LNCAP (cell line): Measurements from ENCODE around the gene NHS.

Source experiments
- CTCF ChIP-seq: fragments of 450-650 bp; IDR thresholded peaks from 2 replicates; pipeline ENCODE4 v1.5.1; 2017; ENCODE audit warnings: mild to moderate bottlenecking

The NHS gene

GRCh38 chrX:17414839-17415238 lies 39.8 kb downstream of the NHS start:
- no peak for TF ChIP-seq CTCF

- no peak for TF ChIP-seq CTCF
Measured at GRCh38 chrX:17415242-17415810, 40.3 kb downstream of the NHS start.

- TF ChIP-seq CTCF, result no peak
Measured at GRCh38 chrX:17417372-17417771, 42.4 kb downstream of the NHS start.

- TF ChIP-seq CTCF, result no peak
Measured at GRCh38 chrX:17425136-17425535, 50.1 kb downstream of the NHS start.

GRCh38 chrX:17425551-17425950 lies 50.6 kb downstream of the NHS start:
- TF ChIP-seq CTCF, result no peak

- no peak for TF ChIP-seq CTCF
Measured at GRCh38 chrX:17431171-17431570, 56.2 kb downstream of the NHS start.

GRCh38 chrX:17432158-17432557 lies 57.2 kb downstream of the NHS start:
- TF ChIP-seq CTCF, result no peak

- TF ChIP-seq CTCF, result no peak
Measured at GRCh38 chrX:17433965-17434364, 59.0 kb downstream of the NHS start.
